ENCODE data around the gene USP3. TPM values are rescaled to one million over a fixed set of nuclear protein-coding genes. Genes with fewer than 3 reads are reported as not detected.

Gene USP3
- polyA plus RNA-seq, 1 of the 3 experiments (the other 2 are of a cell fraction) = 9.3 TPM

GRCh38 chr15:63601026-63601703 lies 96.8 kb downstream of the USP3 start:
- ChIA-PET POLR2A (interaction anchor here (0.9 kb wide), 1 partner anchor 9 kb away, joined by 3 read pairs; no protein-coding TSS in a partner anchor), CTCF (interaction anchor here (1.0 to 3.2 kb wide), 7 partner anchors 9 to 552 kb away, joined by 3 to 22 read pairs (median 6); partner anchors contain the start of gene USP3)
- H3K27ac ChIP-seq (ENCODE audit: low read depth in 2 of 2, low read length in 1 of 2) = peak overlapping the region; percentile 19 to 29; a peak in 3 of 4 replicates
- H3K4me1 ChIP-seq (ENCODE audit: control insufficient read depth in 1 of 2, insufficient read depth in 2 of 2, low read depth in 1 of 2, low read length in 1 of 2) = peaks cover 6 to 9% of the 10 kb centered on the region in 2 experiments; a peak in 2 of 4 replicates
- H3K27me3 ChIP-seq (ENCODE audit: insufficient read depth) = no peaks in the 10 kb centered on the region
- H3K79me2 ChIP-seq (ENCODE audit: insufficient read depth) = no peaks in the 10 kb centered on the region
- H3K9ac ChIP-seq = peak overlapping the region; percentile 79
- H4K20me1 ChIP-seq (ENCODE audit: insufficient read depth) = no peaks in the 10 kb centered on the region
- peak overlapping the region; percentile 94 for H2AFZ ChIP-seq (ENCODE audit: low read depth)
- H3K4me3 ChIP-seq (ENCODE audit: low read depth in 2 of 2, low read length in 1 of 2) = peak overlapping the region; percentile 72 to 77
- peaks cover 4% of the 10 kb centered on the region for H3F3A ChIP-seq (replicated peaks; ENCODE audit: insufficient read depth)
- no peaks in the 10 kb centered on the region for H3K9me3 ChIP-seq
- H3K9me2 ChIP-seq = no peaks in the 10 kb centered on the region
- peak; percentile 77 for DNase-seq
- peaks cover 0 to 1% of the 10 kb centered on the region in 2 experiments for H3K36me3 ChIP-seq (replicated peaks in 1 of 2; ENCODE audit: control insufficient read depth in 1 of 2, insufficient read depth in 2 of 2, low read length in 1 of 2)
- 2% methylated on average over 36 of the region's 63 CpGs for WGBS (ENCODE audit: low lambda C conversion rate)
- peak overlapping the region; percentile 100 for H3K4me2 ChIP-seq
- TF ChIP-seq RXRA (IDR thresholded peaks at IDR 0.05; ENCODE audit: borderline replicate concordance, low read depth) (no peak), TCF12 (IDR thresholded peaks at IDR 0.05) (no peak), POLR2AphosphoS5 (IDR thresholded peaks at IDR 0.05; ENCODE audit: low read depth, low read length) (peak; percentile 9; the same call in 1 of the 2 replicates), GATA2 (CRISPR knock-in tag; IDR thresholded peaks at IDR 0.05) (no peak), RFX5 (IDR thresholded peaks at IDR 0.05; ENCODE audit: low read length) (no peak), MXI1 (IDR thresholded peaks at IDR 0.05; ENCODE audit: low read depth, low read length) (no peak)
- TF ChIP-seq, protein P1, sequence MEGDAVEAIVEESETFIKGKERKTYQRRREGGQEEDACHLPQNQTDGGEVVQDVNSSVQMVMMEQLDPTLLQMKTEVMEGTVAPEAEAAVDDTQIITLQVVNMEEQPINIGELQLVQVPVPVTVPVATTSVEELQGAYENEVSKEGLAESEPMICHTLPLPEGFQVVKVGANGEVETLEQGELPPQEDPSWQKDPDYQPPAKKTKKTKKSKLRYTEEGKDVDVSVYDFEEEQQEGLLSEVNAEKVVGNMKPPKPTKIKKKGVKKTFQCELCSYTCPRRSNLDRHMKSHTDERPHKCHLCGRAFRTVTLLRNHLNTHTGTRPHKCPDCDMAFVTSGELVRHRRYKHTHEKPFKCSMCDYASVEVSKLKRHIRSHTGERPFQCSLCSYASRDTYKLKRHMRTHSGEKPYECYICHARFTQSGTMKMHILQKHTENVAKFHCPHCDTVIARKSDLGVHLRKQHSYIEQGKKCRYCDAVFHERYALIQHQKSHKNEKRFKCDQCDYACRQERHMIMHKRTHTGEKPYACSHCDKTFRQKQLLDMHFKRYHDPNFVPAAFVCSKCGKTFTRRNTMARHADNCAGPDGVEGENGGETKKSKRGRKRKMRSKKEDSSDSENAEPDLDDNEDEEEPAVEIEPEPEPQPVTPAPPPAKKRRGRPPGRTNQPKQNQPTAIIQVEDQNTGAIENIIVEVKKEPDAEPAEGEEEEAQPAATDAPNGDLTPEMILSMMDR (IDR thresholded peaks at IDR 0.05) = 0 out of 2 replicates have a peak, but pooled peaks have one; percentile 8

DNA sequence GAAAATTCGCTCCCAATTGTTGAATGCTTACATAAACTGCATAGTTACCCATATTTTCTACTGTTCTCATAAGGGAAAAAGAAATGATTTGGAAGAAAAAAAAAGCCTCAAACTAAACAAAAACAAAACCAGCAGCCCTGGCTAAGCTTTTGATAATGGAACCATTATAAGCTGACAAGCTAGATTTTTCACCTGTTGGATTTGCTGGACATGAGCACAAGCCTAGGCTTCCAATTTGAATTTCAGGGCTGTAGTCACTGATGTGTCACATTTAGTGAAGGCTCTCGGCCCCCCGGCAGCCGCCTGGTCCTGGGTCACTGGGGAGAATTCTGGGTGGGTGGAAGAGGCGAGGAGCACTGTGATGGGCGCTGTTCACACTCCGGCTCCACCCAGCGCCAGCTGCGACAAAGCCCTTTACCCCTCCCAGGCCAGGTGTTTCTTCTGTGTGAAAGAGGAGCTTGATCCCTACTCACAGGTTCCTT lies 97.4 kb downstream of the USP3 start:
- H3K4me2 ChIP-seq = peak overlapping the region; percentile 100
- no peaks in the 10 kb centered on the region for H3K9me3 ChIP-seq
- peaks cover 0 to 2% of the 10 kb centered on the region in 2 experiments for H3K36me3 ChIP-seq (replicated peaks in 1 of 2; ENCODE audit: control insufficient read depth in 1 of 2, insufficient read depth in 2 of 2, low read length in 1 of 2)
- peak overlapping the region; percentile 79 for H3K9ac ChIP-seq
- no peak overlapping the region for H3K27ac ChIP-seq (ENCODE audit: low read depth in 2 of 2, low read length in 1 of 2)
- ChIA-PET POLR2A (no interaction called here), CTCF (interaction anchor here (1.0 to 3.2 kb wide), 4 partner anchors 8 to 552 kb away, joined by 3 to 22 read pairs (median 4); no protein-coding TSS in a partner anchor)
- peaks cover 4% of the 10 kb centered on the region for H3F3A ChIP-seq (replicated peaks; ENCODE audit: insufficient read depth)
- no peaks in the 10 kb centered on the region for H3K27me3 ChIP-seq (ENCODE audit: insufficient read depth)
- H3K4me3 ChIP-seq (ENCODE audit: low read depth in 2 of 2, low read length in 1 of 2) = peak overlapping the region; percentile 72 to 77
- TF ChIP-seq NFIC (IDR thresholded peaks at IDR 0.05; ENCODE audit: borderline replicate concordance) (no peak), MAX (IDR thresholded peaks at IDR 0.05; ENCODE audit: low read depth) (no peak), GABPA (IDR thresholded peaks at IDR 0.05; ENCODE audit: low read depth) (no peak), MEF2A (IDR thresholded peaks at IDR 0.05; ENCODE audit: borderline replicate concordance, low read depth) (no peak), MXI1 (IDR thresholded peaks at IDR 0.05; ENCODE audit: low read depth, low read length) (no peak)
- TF ChIP-seq, protein P1 (IDR thresholded peaks at IDR 0.05) = no peak
- H2AFZ ChIP-seq (ENCODE audit: low read depth) = peak overlapping the region; percentile 94; the same call in 1 of the 2 replicates
- DNase-seq = peak; percentile 24
- WGBS (ENCODE audit: low lambda C conversion rate) = 85% methylated on average over 9 of the region's 9 CpGs
- no peaks in the 10 kb centered on the region for H3K79me2 ChIP-seq (ENCODE audit: insufficient read depth)
- peaks cover 6 to 9% of the 10 kb centered on the region in 2 experiments; a peak in 2 of 4 replicates for H3K4me1 ChIP-seq (ENCODE audit: control insufficient read depth in 1 of 2, insufficient read depth in 2 of 2, low read depth in 1 of 2, low read length in 1 of 2)
- no peaks in the 10 kb centered on the region for H3K9me2 ChIP-seq
- H4K20me1 ChIP-seq (ENCODE audit: insufficient read depth) = no peaks in the 10 kb centered on the region

Data from SK-N-SH (cell line).